Neural cell (in vitro differentiated cells): ENCODE data around the gene SLC4A7. TPM values are rescaled to one million over a fixed set of nuclear protein-coding genes. Genes with fewer than 3 reads are reported as not detected.

Experiments used
- H2AFZ ChIP-seq: fragments of 200-600, 300-800 bp; sonication (generic), shearing (Covaris generic); 2 replicates; pipeline ENCODE4 v1.6.0; 2014; ENCODE audit warnings: low read depth, mild to moderate bottlenecking, antibody characterized with exemption, low read length, moderate library complexity
- H3F3A ChIP-seq: fragments of 200-600 bp; shearing (Covaris generic); 2 replicates; pipeline ENCODE4 v1.6.1; 2016; ENCODE audit warnings: mild to moderate bottlenecking, moderate library complexity, mixed read lengths, antibody characterized with exemption, low read length; ENCODE audit not compliant: insufficient read depth, poor library complexity, severe bottlenecking
- H3K27ac ChIP-seq: fragments of 200-600, 300-800 bp; sonication (generic), shearing (Covaris generic); 2 replicates; pipeline ENCODE4 v1.5.1; 2014; ENCODE audit warnings: mild to moderate bottlenecking, low read length, moderate library complexity
- H3K27me3 ChIP-seq: fragments of 300-800, 200-600 bp; sonication (generic), shearing (Covaris generic); 2 replicates; pipeline ENCODE4 v1.6.0; 2014; ENCODE audit warnings: mild to moderate bottlenecking, low read depth, low read length, moderate library complexity; ENCODE audit not compliant: insufficient read depth
- H3K36me3 ChIP-seq: fragments of 300-800, 200-600 bp; sonication (generic), shearing (Covaris generic); 2 replicates; pipeline ENCODE4 v1.5.1; 2014; ENCODE audit warnings: mild to moderate bottlenecking, antibody characterized with exemption, low read length, moderate library complexity; ENCODE audit not compliant: insufficient read depth
- H3K4me2 ChIP-seq: fragments of 300-800, 200-600 bp; sonication (generic), shearing (Covaris generic); 2 replicates; pipeline ENCODE4 v1.6.0; 2014; ENCODE audit warnings: mild to moderate bottlenecking, low read length
- H3K4me3 ChIP-seq: fragments of 300-800, 200-600 bp; sonication (generic), shearing (Covaris generic); 2 replicates; pipeline ENCODE4 v1.5.1; 2014; ENCODE audit warnings: mild to moderate bottlenecking, low read length, moderate library complexity
- H3K79me2 ChIP-seq: fragments of 200-600 bp; shearing (Covaris generic); replicated peaks from 2 replicates; pipeline ENCODE4 v1.6.0; 2014; ENCODE audit warnings: mild to moderate bottlenecking, low read length, moderate library complexity; ENCODE audit not compliant: insufficient read depth
- H3K9ac ChIP-seq: fragments of 300-800, 200-600 bp; sonication (generic), shearing (Covaris generic); 2 replicates; pipeline ENCODE4 v1.6.1; 2016; ENCODE audit warnings: mild to moderate bottlenecking, low read length, mixed read lengths
- H3K9me2 ChIP-seq: fragments of 200-600 bp; shearing (Covaris generic); 2 replicates; pipeline ENCODE4 v1.6.1; 2016; ENCODE audit warnings: mild to moderate bottlenecking, low read length, mixed read lengths; ENCODE audit not compliant: insufficient read depth
- H3K9me3 ChIP-seq: fragments of 200-600, 300-800 bp; sonication (generic), shearing (Covaris generic); 2 replicates; pipeline ENCODE4 v1.6.1; 2016; ENCODE audit warnings: mild to moderate bottlenecking, mixed run types, low read length, moderate library complexity, mixed read lengths
- H4K20me1 ChIP-seq: fragments of 200-600 bp; shearing (Covaris generic); 2 replicates; pipeline ENCODE4 v1.6.1; 2016; ENCODE audit warnings: mild to moderate bottlenecking, mixed run types; ENCODE audit not compliant: insufficient read depth
- CTCF ChIP-seq: fragments of 450-650 bp; IDR thresholded peaks from 2 replicates; pipeline ENCODE4 v1.5.1; 2014; ENCODE audit warnings: antibody characterized with exemption, mild to moderate bottlenecking, moderate library complexity; ENCODE audit not compliant: poor library complexity, severe bottlenecking
- EP300 ChIP-seq: fragments of 450-650 bp; conservative IDR thresholded peaks from 2 replicates; pipeline ENCODE4 v1.6.1; 2014; ENCODE audit warnings: antibody characterized with exemption, mild to moderate bottlenecking, moderate library complexity; ENCODE audit not compliant: poor library complexity, severe bottlenecking
- EZH2 ChIP-seq: fragments of 200-600, 300-800 bp; shearing (Covaris generic), sonication (generic); IDR thresholded peaks from 2 replicates; pipeline ENCODE4 v1.6.1; 2014; ENCODE audit warnings: antibody characterized with exemption, low read length, borderline replicate concordance, mild to moderate bottlenecking; ENCODE audit not compliant: insufficient read depth, poor library complexity, severe bottlenecking
- MXI1 ChIP-seq: fragments of 450-650 bp; conservative IDR thresholded peaks from 2 replicates; pipeline ENCODE4 v1.6.1; 2014; ENCODE audit warnings: antibody characterized with exemption, mild to moderate bottlenecking; ENCODE audit not compliant: poor library complexity, severe bottlenecking
- POLR2AphosphoS5 ChIP-seq: IDR thresholded peaks from 2 replicates; pipeline ENCODE4 v1.6.1; 2012
- RAD21 ChIP-seq: fragments of 450-650 bp; conservative IDR thresholded peaks from 2 replicates; pipeline ENCODE4 v1.6.1; 2014; ENCODE audit warnings: antibody characterized with exemption, mild to moderate bottlenecking, moderate library complexity
- REST ChIP-seq: IDR thresholded peaks from 2 replicates; pipeline ENCODE4 v1.6.1; 2012; ENCODE audit warnings: borderline replicate concordance
- SMC3 ChIP-seq: fragments of 450-650 bp; conservative IDR thresholded peaks from 2 replicates; pipeline ENCODE4 v1.6.1; 2014; ENCODE audit warnings: antibody characterized with exemption, mild to moderate bottlenecking, moderate library complexity; ENCODE audit not compliant: poor library complexity
- TAF1 ChIP-seq: IDR thresholded peaks from 2 replicates; pipeline ENCODE4 v1.6.1; 2012; ENCODE audit warnings: low read depth
- polyA plus RNA-seq: library from polyadenylated mRNA; depleted of rRNA; stranded (reverse); fragments of >200 nt; gene quantifications from 2 replicates; pipeline ENCODE4 v1.2.3, GENCODE V29; 2014

The SLC4A7 gene
- polyA plus RNA-seq, 1 donor from 2014 or later, result 96.9 TPM

GRCh38 chr3:27458929-27459328, 25.3 kb downstream of the SLC4A7 start:
- Histone ChIP-seq H3K79me2 (peaks cover 68% of the 10 kb centered on the region), H3F3A (no peaks in the 10 kb centered on the region), H4K20me1 (no peaks in the 10 kb centered on the region), H3K9ac (no peak overlapping the region), H3K36me3 (peaks cover 5% of the 10 kb centered on the region), H3K27me3 (no peaks in the 10 kb centered on the region), H3K9me3 (no peaks in the 10 kb centered on the region), H2AFZ (no peak overlapping the region), H3K27ac (no peak overlapping the region), H3K4me3 (no peak overlapping the region), H3K9me2 (no peaks in the 10 kb centered on the region), H3K4me2 (no peak overlapping the region)
- TF ChIP-seq CTCF (no peak), POLR2AphosphoS5 (no peak), MXI1 (no peak), EZH2 (no peak), SMC3 (no peak), EP300 (no peak), REST (no peak), TAF1 (no peak), RAD21 (no peak)

GRCh38 chr3:27456554-27456953, 27.6 kb downstream of the SLC4A7 start:
- Histone ChIP-seq H3F3A (no peaks in the 10 kb centered on the region), H2AFZ (no peak overlapping the region), H4K20me1 (no peaks in the 10 kb centered on the region), H3K27ac (no peak overlapping the region), H3K4me3 (no peak overlapping the region), H3K4me2 (no peak overlapping the region), H3K9me3 (no peaks in the 10 kb centered on the region), H3K9ac (no peak overlapping the region), H3K36me3 (peaks cover 5% of the 10 kb centered on the region), H3K27me3 (no peaks in the 10 kb centered on the region), H3K79me2 (peaks cover 68% of the 10 kb centered on the region), H3K9me2 (no peaks in the 10 kb centered on the region)
- no peak for TF ChIP-seq TAF1
- no peak for TF ChIP-seq SMC3
- TF ChIP-seq EP300, result no peak
- TF ChIP-seq EZH2, result no peak
- TF ChIP-seq MXI1, result no peak
- no peak for TF ChIP-seq POLR2AphosphoS5
- TF ChIP-seq REST, result no peak
- no peak for TF ChIP-seq RAD21
- no peak for TF ChIP-seq CTCF
